ENCODE results near the gene JTB. TPM values are rescaled to one million over a fixed set of nuclear protein-coding genes. Genes with fewer than 3 reads are reported as not detected.

Gene JTB
- total and polyA plus RNA-seq, 2 of the 4 experiments (the other 2 are of a cell fraction): 123 to 138 TPM

GRCh38 chr1:153963030-153963849 lies 14.2 kb downstream of the JTB start, which contains the start of gene SLC39A1:
Gene SLC39A1 (minus strand): TSS chr1:153963537. CDS start chr1:153962715, 822 bp downstream.
- POLR2A ChIA-PET (ENCODE audit: unreplicated experiment): interaction anchor here (1.1 kb wide), 1 partner anchor 14 kb away, joined by 3 read pairs; the partner anchor contains the start of gene JTB
- TF ChIP-seq RAD21 (IDR thresholded peaks at IDR 0.05; ENCODE audit: low read length): no peak
- peak; percentile 66; the same call in 1 of the 2 replicates for TF ChIP-seq MAZ (IDR thresholded peaks at IDR 0.05; ENCODE audit: borderline replicate concordance, low read depth, low read length)
- TF ChIP-seq MAFK (IDR thresholded peaks at IDR 0.05; ENCODE audit: low read depth, low read length): no peak
- TF ChIP-seq POLR2A (IDR thresholded peaks at IDR 0.05; ENCODE audit: low read depth, low read length): peak; percentile 68; the same call in 1 of the 2 replicates
- no peak for TF ChIP-seq RCOR1 (IDR thresholded peaks at IDR 0.05; ENCODE audit: insufficient replicate concordance, low read length)
- Histone ChIP-seq H3K27ac (ENCODE audit: insufficient read depth, low read length) (peak within 1 kb of the TSS; percentile 92), H3K79me1 (ENCODE audit: low read depth in 1 of 2, low read length in 2 of 2) (peaks cover 10 to 61% of the 10 kb centered on the region in 2 experiments; a peak in 3 of 4 replicates), H3K9ac (ENCODE audit: low read depth, low read length) (peak within 1 kb of the TSS; percentile 92), H3K4me3 (ENCODE audit: insufficient read depth, low read depth, low read length) (peak within 1 kb of the TSS; percentile 76), H2AFZ (replicated peaks; ENCODE audit: low read length, poor library complexity) (peak within 1 kb of the TSS; percentile 98), H2BK120ac (ENCODE audit: low read depth, low read length) (peak within 1 kb of the TSS; percentile 72), H3K56ac (ENCODE audit: extremely low read depth, insufficient read depth, low read length) (peak within 1 kb of the TSS; percentile 87), H3K4me2 (ENCODE audit: low read depth, low read length) (peak within 1 kb of the TSS; percentile 92), H2BK15ac (ENCODE audit: low read depth, low read length) (peak within 1 kb of the TSS; percentile 42; the same call in 1 of the 3 replicates), H3K14ac (replicated peaks; ENCODE audit: low read depth, low read length) (peak within 1 kb of the TSS; percentile 97), H4K20me1 (ENCODE audit: insufficient read depth, low read length) (peaks cover 4% of the 10 kb centered on the region), H3K27me3 (ENCODE audit: control insufficient read depth, insufficient read depth, low read length) (no peaks in the 10 kb centered on the region), H3K23ac (ENCODE audit: low read depth, low read length) (peak within 1 kb of the TSS; percentile 98), H3K4me1 (ENCODE audit: control insufficient read depth, insufficient read depth, low read length) (peaks cover 7% of the 10 kb centered on the region), H4K8ac (ENCODE audit: low read depth in 2 of 2, low read length in 2 of 2) (peak within 1 kb of the TSS; percentile 70 to 92), H2BK20ac (ENCODE audit: low read depth, low read length) (peak within 1 kb of the TSS; percentile 58; the same call in 1 of the 2 replicates), H3K4ac (ENCODE audit: low read depth, low read length) (peak within 1 kb of the TSS; percentile 97), H3K9me1 (ENCODE audit: insufficient read depth, low read length) (peaks cover 13% of the 10 kb centered on the region; the same call in 1 of the 2 replicates), H3K9me3 (ENCODE audit: control insufficient read depth, insufficient read depth, low read length) (no peaks in the 10 kb centered on the region), H4K5ac (ENCODE audit: low read depth, low read length) (peak within 1 kb of the TSS; percentile 78), H3K36me3 (ENCODE audit: control insufficient read depth, insufficient read depth, low read length) (peaks cover 13% of the 10 kb centered on the region; the same call in 1 of the 2 replicates), H3K18ac (ENCODE audit: low read depth, low read length) (peak within 1 kb of the TSS; percentile 64), H2AK5ac (ENCODE audit: low read depth, low read length) (peak within 1 kb of the TSS; percentile 96), H4K91ac (ENCODE audit: insufficient read depth, low read depth, low read length) (peak within 1 kb of the TSS; percentile 86), H2BK5ac (ENCODE audit: low read depth, low read length, poor library complexity, severe bottlenecking) (peak within 1 kb of the TSS; percentile 92), H2AK9ac (replicated peaks; ENCODE audit: low read depth, low read length, poor library complexity) (peak within 1 kb of the TSS; percentile 99)
- dilution Hi-C loops (cut with HindIII; ENCODE audit: low sequenced_read_pairs, unreplicated experiment): no loop called here
- DNase-seq (peak; percentile 95), ATAC-seq (ENCODE audit: low read depth) (peak; percentile 76)
- in situ Hi-C loops (cut with MboI; ENCODE audit: low sequenced_read_pairs): loop anchor here (25.0 kb wide), 1 partner anchor 426 kb away; the partner anchor contains the start of genes S100A3, S100A4, S100A5 and S100A6
- no TSS peak for BruUV-seq (replicated peaks)
- CTCF ChIA-PET: interaction anchor here (1.4 to 2.1 kb wide), 3 partner anchors 13 to 23 kb away, joined by 3 to 10 read pairs (median 8); partner anchors contain the start of genes DENND4B and RAB13
- intact Hi-C loops (cut with micrococcal nuclease): loop anchor here (2.0 kb wide), 1 partner anchor 24 kb away; the partner anchor contains the start of gene RAB13
- 2% methylated on average over 19 of the region's 54 CpGs; no CpG with 5 or more reads in 1 of the 2 experiments for WGBS, 2 experiments (ENCODE audit: extremely low coverage in 2 of 2, insufficient read length in 1 of 2)
